GM15510 (cell line): Measurements from ENCODE around the gene SLC35F6.

ENCODE experiments used
- POLR2A ChIP-seq: IDR thresholded peaks from 3 replicates; pipeline ENCODE4 v1.6.1; 2011; ENCODE audit warnings: borderline replicate concordance; ENCODE audit not compliant: insufficient read length; ENCODE audit errors: extremely low read depth

SLC35F6 gene

DNA sequence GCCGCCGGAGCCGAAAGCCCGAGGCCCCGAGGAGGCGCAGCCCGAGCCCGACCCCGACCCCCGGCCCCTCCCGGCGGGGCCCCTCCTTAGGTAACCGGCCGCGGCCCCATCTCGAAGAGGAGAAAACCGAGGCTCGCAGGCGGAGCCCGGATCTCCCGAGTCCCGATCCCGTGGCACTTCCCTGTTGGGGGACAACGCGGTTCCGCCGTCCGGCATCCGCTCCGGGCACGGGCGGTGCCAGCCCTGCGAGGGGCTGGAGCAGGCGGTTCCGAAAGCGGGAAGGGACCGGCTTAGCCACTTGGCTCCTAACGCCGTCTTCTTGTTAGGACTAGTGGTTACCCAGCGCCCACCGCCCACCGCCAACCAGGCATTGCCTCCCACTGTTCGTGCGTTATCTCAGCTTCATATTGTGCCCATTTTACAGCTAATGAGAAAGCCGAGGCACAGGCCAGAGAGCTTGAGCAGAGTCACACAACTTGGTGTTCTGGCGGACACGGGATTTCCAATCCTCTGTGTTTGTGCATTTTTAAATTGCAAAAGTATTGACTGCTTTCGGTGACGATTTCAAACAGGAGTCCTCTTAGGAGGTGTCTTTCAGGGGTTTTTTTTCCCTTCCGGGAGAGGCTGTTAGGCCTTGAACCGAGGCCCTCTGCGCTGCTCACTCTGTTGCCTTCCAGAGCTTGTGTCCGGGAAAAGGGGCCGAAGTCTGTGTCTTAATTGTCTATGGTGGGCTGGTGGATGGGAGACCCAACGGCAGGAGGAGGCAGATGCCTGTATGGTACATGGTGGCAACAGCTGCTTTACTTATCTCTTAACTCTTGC, 22.3 kb downstream of the SLC35F6 start:
- no peak for TF ChIP-seq POLR2A

DNA sequence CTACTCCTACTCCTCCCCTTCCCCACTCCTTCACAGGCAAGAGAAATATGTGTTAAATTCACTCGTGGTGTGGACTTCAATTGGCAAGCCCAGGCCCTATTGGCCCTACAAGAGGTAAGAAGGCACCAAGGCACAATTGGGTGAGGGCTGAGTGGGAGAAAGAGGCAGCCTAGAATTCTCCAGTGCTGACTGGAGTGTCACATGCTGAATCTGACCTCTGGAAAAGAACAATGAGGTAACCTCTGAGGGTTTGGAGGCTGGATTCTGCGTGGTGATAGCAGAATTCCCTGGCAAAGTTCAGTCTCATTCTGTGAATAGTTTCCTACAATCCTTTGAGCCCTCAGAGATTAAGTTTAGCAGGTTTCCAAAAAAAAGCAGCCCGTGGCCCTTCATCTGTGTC, 28.6 kb downstream of the SLC35F6 start:
- no peak for TF ChIP-seq POLR2A

DNA sequence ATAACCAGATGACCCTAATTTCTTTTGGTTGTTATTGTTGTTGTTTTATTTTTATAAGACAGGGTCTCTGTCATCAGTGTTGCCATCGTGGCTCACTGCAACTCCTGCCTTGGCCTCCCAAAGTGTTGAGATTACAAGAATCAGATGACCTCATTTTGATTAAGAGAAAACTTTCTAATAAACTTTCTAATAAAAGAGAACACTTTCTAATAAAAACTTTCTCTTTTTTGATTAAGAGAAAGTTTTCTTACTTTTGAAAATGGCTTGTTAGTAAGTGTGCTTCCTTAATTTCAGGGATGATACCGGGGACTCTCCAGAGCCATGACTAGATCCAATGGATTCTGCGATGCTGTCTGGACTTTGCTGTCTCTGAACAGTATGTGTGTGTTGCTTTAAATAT, 29.4 kb downstream of the SLC35F6 start:
- no peak for TF ChIP-seq POLR2A

DNA sequence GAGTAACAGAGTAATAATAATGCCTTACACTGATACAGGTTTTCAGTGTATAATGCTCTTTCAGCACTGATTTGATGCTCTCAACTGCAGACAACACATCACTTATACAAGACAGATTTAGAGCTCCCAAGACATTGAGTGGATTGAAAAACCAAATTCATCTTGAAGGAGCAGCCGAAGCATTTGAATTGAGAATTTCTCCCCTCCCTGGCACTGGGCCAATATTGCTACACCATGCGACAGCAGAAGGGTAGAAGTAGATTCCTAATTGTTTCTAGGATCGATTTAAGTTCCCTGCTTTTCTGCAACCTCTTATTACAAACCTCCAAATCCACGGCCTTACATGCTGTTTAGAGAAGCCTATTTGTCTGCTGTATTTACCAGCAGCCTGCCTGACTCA, 37.2 kb downstream of the SLC35F6 start:
- TF ChIP-seq POLR2A, result no peak

DNA sequence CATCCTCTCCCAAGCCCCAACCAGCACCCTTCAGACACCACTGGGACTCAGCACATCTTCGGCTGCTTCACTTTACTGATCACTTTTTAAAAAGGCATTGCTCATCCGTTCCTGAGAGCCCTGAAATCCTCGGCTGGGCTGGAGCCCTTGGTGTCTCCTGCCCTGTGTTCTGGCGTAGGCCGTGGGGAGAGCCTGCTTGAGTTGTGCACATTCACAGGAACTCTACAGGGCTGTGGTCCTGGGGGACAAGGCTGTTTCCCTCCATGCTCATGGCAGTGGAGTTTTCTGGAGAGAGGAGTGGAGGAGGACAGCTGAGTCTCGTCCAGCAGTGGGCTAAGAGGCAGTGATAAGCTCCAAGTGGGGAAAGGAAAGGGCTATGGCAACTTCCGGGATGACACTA, 37.7 kb downstream of the SLC35F6 start:
- no peak for TF ChIP-seq POLR2A

DNA sequence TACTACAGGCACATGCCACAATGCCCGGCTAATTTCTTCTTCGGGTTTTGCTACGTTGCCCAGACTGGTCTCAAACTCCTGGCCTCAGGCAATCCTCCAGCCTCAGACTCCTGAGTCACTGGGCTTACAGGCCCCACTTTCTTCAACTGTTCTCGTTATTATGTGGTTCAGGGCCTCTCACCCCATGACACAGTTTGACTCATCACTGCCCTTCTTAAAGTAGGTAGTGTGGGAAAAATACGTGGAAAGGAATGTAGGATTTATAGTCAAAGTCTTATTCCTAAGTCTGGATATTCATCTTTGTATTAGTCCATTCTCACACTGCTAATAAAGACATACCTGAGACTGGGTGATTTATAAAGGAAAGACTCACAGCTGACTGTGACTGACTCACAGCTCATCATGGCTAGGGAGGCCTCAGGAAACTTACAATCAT, 41.2 kb downstream of the SLC35F6 start:
- TF ChIP-seq POLR2A, result no peak

DNA sequence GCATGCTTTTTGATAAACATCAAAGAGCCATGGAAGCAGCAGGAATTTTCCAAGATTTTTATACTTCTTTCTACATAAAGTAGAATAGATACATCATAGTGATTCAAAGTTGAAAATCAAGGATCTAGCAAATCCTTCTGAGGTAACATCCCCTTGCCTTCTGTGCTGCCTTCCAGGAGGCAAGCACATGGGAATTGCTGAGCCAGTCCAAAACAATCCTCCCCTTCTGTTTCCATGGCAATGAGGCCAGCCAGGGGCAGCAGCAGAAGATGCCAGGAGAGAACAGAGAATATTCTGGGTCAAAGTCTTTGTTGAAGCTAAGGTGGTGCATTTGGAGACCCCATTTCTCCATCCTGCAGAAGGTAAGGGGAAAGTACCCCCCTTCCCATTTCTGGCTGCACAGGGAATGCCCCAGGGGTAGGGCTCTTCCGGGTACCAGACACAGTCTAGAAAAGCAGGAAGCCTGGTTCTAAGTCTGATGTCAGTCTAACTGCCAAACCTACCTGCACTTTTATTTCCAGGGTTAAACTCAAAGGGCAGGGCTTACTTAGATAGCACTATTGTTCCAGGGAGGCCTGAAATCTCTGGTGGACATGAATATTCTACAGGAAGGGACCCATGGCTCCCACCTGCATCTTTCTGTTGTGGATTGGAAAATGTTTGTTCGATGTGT, 43.8 kb downstream of the SLC35F6 start:
- TF ChIP-seq POLR2A, result no peak

DNA sequence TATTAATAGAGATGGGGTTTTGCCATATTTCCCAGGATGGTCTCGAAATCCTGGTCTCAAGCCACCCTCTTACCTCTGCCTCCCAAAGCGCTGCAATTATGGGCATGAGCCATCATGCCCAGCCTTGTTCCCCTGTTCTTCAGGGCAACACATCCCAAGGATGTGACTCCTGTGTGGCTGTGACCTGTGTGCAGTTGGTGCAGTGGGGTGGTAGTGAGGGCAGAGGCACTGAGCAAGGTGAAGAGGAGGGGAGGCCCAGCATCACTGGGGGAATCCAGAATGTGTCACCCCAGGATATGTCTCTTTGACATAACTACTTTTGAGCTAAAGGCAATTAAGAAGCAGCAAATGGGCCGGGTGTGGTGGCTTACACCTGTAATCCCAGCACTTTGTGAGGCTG, 45.1 kb downstream of the SLC35F6 start:
- no peak for TF ChIP-seq POLR2A

DNA sequence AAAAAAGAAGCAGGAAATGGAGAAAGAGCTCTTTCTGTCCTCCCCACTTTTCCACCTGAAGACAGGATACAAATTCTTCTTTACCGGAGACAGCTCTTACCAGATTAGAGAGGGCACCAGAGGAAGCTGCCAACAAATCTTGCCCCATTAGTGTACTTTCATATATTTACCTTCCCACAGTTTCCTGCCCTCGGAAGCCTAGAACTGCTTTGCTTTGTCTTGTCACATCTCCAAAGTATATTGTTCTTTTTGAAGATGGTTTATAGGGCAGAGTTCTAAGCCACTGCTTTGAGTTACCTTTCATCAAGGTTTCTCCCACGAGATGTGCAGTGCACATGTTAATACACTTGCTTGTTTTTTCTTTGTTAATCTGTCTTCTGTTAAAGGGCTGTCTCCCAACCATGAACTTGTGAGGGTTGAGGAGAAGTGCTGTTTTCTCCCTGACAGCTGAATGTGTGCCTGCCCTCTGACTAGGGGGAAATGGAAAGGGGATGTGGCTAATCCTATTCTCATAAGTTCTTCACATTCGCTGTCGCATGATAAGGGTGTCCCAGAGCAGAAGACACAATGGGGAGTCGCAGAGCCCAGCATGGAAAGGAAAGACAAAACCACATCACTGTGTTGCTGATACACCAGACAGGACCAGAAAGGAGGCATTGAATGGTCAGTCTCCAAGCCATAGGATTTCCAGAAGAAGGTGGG, 45.9 kb downstream of the SLC35F6 start:
- no peak for TF ChIP-seq POLR2A

DNA sequence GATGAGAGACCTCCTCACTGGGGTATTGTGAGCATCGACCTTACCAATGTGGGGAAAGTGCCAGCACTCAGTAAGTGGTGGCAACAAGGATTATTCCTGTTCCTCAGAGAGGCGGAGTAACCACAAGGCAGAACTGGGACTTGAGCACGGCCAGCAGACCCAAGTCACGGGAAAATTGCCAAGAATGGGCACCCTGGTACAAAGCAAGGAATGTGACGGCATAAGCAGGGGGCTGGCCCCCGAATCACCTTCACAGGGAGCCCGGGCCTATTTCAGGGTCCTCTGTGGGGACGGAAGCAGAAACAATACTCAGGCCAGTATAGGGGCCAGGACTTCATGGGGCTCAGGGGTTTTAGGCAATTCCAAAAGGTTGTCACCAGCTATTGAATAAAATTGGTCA, 47.2 kb downstream of the SLC35F6 start:
- no peak for TF ChIP-seq POLR2A

DNA sequence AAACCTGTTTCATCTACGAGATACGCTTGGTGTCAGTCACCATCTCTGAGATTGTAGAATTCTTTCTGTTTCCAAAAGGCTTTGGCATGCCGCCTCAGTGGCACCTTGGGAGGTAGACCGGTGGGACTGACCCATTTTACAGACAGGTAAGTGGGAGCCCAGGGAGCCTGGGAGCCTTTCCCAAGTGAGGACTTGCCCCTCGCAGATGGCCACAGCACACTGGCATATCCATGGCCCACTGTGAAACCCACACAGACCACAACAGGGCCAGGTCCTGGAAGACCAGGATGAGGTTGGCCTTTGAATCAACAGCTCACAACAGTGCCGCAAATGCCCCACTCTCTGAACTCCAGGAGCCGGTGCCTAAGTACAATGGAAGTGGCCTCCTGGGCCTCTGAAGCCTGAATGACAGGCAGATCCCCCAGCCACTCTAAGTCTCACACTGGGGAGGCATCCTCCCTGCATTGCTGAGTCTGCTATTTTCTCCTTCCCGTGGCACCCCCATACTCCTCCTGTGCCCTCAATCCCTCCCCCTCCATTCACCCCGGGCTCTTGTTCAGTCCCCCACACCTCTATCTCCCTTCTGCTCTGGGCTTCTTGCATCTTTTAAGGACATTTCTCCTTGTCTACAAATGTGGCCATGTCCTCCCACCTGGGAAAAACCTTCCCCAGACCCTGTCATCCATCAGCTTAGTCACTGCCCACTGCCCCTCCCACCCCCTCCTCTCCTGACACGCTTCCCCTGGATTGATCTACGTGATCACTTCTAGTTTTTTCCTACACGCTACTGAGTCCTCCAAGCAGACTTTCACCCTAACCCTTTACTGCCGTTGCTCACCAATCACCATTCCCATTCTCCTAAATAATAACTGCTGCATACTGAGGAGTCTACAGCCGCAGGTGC, 48.0 kb downstream of the SLC35F6 start:
- no peak for TF ChIP-seq POLR2A

DNA sequence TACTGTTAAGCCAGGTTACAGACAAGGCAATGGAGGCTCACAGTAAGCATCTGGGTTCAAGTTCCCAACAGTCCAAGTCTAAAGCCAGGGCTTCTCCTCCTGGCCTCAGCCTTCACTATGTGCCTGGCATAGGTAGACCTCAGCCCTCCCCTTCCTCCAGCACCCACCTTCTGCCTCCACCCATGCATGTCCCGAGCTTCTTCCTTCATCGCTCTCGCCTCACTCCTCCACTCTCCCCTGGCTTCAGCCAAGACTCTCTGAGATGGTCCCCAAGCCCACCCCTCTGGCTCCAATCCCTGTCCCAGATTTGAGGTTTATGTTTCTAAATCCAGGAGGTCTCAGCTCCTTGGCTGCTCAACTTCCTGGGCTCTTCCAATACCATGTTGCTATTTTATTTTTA, 48.6 kb downstream of the SLC35F6 start:
- TF ChIP-seq POLR2A, result no peak

DNA sequence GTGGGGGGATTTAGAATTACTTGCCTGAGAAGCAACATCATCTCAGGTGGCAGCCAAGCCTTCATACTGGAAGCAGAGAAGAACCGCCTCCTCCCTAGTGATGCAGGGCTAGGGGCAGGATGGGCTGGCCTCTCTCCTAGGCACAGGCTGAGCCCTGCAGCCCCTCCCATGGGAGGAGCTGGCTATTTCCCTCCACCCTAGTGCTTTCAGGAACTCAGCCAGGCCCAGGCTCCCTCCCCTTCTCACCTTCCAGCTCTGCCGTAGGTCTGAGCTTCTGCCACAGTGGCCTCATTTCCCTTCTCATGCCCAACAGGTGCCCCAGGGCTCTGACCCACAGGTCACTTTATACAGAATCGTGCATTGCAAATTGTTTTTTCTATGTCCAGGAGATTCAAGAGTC, 52.8 kb downstream of the SLC35F6 start:
- TF ChIP-seq POLR2A, result no peak

DNA sequence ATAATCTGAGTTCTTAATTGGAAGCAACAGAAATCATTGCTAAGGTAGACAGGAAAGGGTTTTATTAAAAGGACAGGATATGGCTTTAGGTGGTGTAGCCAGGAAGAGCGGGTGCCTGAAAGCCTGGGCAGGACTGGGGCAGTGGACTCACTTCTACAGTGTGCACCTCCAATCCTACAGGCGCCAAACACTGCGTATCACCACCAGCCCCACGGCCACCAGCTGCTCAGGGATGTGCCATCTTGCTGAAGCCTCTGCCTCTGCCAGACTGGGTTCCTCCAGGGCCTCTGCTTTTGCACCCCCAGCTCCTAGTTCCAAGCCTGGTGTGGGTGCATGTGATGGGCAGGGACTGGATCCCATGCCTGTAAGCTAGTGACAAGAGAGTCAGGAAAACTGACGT, 54.2 kb downstream of the SLC35F6 start:
- no peak for TF ChIP-seq POLR2A
